Spleen (tissue), 11 donors: ENCODE results near the gene ZNF394. TPM values are rescaled to one million over a fixed set of nuclear protein-coding genes. Genes with fewer than 3 reads are reported as not detected.

Experiments used
- DNase-seq: peaks from one replicate; pipeline ENCODE4 v3.0.0-alpha.2; 2020
- H3K27ac ChIP-seq, 8 donors: fragments of 200-600 bp; sonication (generic) in 7 of 8; 1 replicate in 4 of 8; 2 replicates in 4 of 8; pipeline versions ENCODE4 v1.5.0 to v1.8.0; 2016 to 2021; ENCODE audit warnings: inconsistent platforms in 4 of 8, mild to moderate bottlenecking in 4 of 8, moderate library complexity in 1 of 8
- H3K27me3 ChIP-seq, 7 donors: fragments of 200-600 bp; sonication (generic) in 6 of 7; replicated peaks in 1 of 7; 1 replicate in 4 of 7; 2 replicates in 3 of 7; pipeline versions ENCODE4 v1.5.0 to v1.8.0; 2016 to 2021; ENCODE audit warnings: inconsistent platforms in 3 of 7, mild to moderate bottlenecking in 1 of 7
- H3K36me3 ChIP-seq, 6 donors: fragments of 200-600 bp; sonication (generic) in 5 of 6; 1 replicate in 4 of 6; 2 replicates in 2 of 6; pipeline versions ENCODE4 v1.5.0 to v1.8.0; 2016 to 2021; ENCODE audit warnings: inconsistent platforms in 2 of 6
- H3K4me1 ChIP-seq, 6 donors: fragments of 200-600 bp; sonication (generic) in 5 of 6; 1 replicate in 3 of 6; 2 replicates in 3 of 6; pipeline versions ENCODE4 v1.5.0 to v1.8.0; 2016 to 2021; ENCODE audit warnings: inconsistent platforms in 3 of 6
- H3K4me3 ChIP-seq, 8 donors: fragments of 200-600 bp; sonication (generic) in 7 of 8; 1 replicate in 4 of 8; 2 replicates in 4 of 8; pipeline versions ENCODE4 v1.5.0 to v1.8.0; 2016 to 2021; ENCODE audit warnings: inconsistent platforms in 4 of 8, mild to moderate bottlenecking in 4 of 8, moderate library complexity in 2 of 8
- H3K9me3 ChIP-seq, 8 donors: fragments of 200-600 bp; sonication (generic) in 7 of 8; 1 replicate in 4 of 8; 2 replicates in 4 of 8; pipeline versions ENCODE4 v1.5.0 to v1.8.0; 2016 to 2021; ENCODE audit warnings: inconsistent platforms in 4 of 8
- POLR2A ChIP-seq, 3 donors: fragments of 450-650 bp; IDR thresholded peaks; one replicate each; pipeline ENCODE4 v1.5.1; 2017; ENCODE audit warnings: antibody characterized with exemption in 3 of 3, mild to moderate bottlenecking in 1 of 3
- POLR2AphosphoS5 ChIP-seq, 3 donors: sonication (generic); formaldehyde crosslinking; IDR thresholded peaks; one replicate each; pipeline ENCODE4 v1.5.1; 2017; ENCODE audit warnings: antibody characterized with exemption in 3 of 3
- WGBS, 5 donors: extraction: QIAGEN DNeasy Blood & Tissue Kit in 3 of 5; methylation state at CpG; one replicate each; pipeline versions ENCODE4 v1.1.5 to v1.1.7; 2013 to 2018; 5-methylcytosine and 5-hydroxymethylcytosine counted together
- intact Hi-C: fragments of 100-400 bp; cut with DNase I; formaldehyde crosslinking; loops from one replicate; pipeline ENCODE4 v1.15.0; 2023; ENCODE audit warnings: low total_unique reads
- polyA plus RNA-seq, 3 donors: library from polyadenylated mRNA; stranded (reverse); fragments of 200-250 nt; gene quantifications; one replicate each; pipeline ENCODE4 v1.2.1, GENCODE V29; 2013
- total RNA-seq, 7 donors: library from RNA; depleted of rRNA in 3 of 7; stranded (reverse); fragments of >200 nt in 3 of 7; fragmentation: NEBNext Ultra II Directional in 4 of 7; extraction: Animal tissue kit (Norgen Biotek cat#: 25700) in 4 of 7; gene quantifications; one replicate each; pipeline versions ENCODE4 v1.1.0 to v1.2.1, GENCODE V29; 2016 to 2021
- TF ChIP-seq, protein P1 (sequence below), 11 experiments: fragments of 200-600 bp in 7 of 11; fragments of 450-650 bp in 4 of 11; sonication (generic) in 4 of 11; IDR thresholded peaks in 8 of 11; conservative IDR thresholded peaks in 3 of 11; 1 replicate in 7 of 11; 2 replicates in 4 of 11; pipeline versions ENCODE4 v1.4.0 to v1.8.0; 2016 to 2021; ENCODE audit warnings: antibody characterized with exemption in 11 of 11, inconsistent platforms in 4 of 11, mild to moderate bottlenecking in 1 of 11
- donor health status: healthy with polysubstance abuse.
- donor health status: DM: no; HTN: no; CAD: no; lungs with moderate emphysema.
- donor health status: DM: no; HTN: no; CAD: no.
- donor health status: Bipolar disorder and iron deficiency.
- donor health status: healthy.
- donor health status: DM: no; HTN: no; CAD: no.
- donor health status: DM: yes; HTN: yes; CAD: no.

The ZNF394 gene
- total and polyA plus RNA-seq, 10 donors: 25.8 to 96.2 (median 47.5) TPM

DNA sequence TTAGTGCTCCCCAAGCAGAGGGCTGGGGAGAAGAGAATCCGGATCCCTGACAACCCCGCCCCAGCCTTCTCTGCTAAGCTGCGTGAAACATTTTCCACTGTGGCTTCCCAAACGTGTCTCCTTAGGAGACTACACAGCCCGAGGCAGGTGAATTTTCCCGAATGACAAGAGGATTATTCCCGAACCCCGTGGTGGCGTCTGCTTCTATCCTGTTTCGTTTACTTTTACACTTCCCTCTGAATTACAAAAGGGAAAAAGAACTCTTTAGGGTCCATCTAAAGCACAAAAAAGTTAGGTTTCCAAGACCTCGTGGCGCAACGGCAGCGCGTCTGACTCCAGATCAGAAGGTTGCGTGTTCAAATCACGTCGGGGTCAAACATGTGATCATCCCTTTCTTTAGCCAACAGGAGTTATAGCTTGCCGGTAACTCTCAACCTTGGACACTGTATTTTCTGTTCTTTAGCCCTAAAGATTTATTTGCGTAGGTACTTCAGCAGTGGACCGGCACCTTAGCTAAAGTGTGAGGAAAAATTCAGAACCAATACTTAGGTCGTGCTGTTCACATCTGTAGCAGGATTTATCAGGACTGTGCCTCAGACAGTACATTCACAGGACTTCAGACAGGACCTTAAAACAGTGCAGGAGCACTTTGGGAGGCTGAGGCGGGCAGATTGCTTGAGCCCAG lies 30.6 kb downstream of the ZNF394 start:
- DNase-seq: no peak
- TF ChIP-seq, protein P1, sequence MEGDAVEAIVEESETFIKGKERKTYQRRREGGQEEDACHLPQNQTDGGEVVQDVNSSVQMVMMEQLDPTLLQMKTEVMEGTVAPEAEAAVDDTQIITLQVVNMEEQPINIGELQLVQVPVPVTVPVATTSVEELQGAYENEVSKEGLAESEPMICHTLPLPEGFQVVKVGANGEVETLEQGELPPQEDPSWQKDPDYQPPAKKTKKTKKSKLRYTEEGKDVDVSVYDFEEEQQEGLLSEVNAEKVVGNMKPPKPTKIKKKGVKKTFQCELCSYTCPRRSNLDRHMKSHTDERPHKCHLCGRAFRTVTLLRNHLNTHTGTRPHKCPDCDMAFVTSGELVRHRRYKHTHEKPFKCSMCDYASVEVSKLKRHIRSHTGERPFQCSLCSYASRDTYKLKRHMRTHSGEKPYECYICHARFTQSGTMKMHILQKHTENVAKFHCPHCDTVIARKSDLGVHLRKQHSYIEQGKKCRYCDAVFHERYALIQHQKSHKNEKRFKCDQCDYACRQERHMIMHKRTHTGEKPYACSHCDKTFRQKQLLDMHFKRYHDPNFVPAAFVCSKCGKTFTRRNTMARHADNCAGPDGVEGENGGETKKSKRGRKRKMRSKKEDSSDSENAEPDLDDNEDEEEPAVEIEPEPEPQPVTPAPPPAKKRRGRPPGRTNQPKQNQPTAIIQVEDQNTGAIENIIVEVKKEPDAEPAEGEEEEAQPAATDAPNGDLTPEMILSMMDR (IDR thresholded peaks at IDR 0.05 in 8 of 11, conservative IDR thresholded peaks at IDR 0.05 in 3 of 11): no peak
- TF ChIP-seq POLR2AphosphoS5 (IDR thresholded peaks at IDR 0.05): no peak
- TF ChIP-seq POLR2A (IDR thresholded peaks at IDR 0.05): no peak
- H3K27ac ChIP-seq: no peak overlapping the region
- H3K36me3 ChIP-seq: peaks cover 0 to 3% (median 0%) of the 10 kb centered on the region in 6 donors
- H3K4me1 ChIP-seq: peaks cover 17 to 54% (median 29%) of the 10 kb centered on the region in 6 donors
- intact Hi-C loops: no loop called here
- WGBS, 5 donors: 56 to 61% (median 57%) methylated on average over 23 of the region's 23 CpGs
- no peaks in the 10 kb centered on the region for H3K27me3 ChIP-seq
- H3K4me3 ChIP-seq: no peak overlapping the region
- no peaks in the 10 kb centered on the region for H3K9me3 ChIP-seq

DNA sequence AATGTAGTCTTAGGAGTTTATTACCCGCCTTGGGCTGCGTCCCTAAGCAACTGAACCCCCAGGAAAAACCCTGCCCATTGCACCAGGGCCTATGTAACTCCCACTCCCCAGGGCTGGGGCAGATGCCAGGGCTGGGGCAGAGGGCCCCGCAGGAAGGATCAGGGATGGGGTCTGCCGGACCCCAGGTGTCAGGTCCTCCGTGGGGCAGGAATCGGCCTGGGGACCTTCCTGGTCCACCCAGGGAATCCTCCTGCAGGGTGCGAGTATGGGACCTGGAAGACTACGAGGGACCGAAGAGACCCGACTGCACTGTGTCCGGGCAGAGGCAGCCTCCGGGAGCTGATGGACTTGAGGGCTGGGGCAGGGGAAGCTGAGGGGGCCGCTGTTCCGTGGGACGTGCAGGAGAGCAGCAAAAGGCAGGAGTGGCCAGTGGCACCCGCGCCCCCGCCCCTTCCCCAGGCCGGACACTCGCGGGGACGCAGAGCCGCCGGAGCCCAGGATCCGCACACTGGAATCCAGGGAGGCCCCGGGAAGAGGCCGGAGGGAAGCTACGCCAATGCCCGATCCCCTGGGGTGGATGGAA lies 31.7 kb downstream of the ZNF394 start:
- peak; percentile 76 for DNase-seq
- WGBS, 5 donors: 88 to 93% (median 89%) methylated on average over 13 to 29 of the region's 29 CpGs
- peaks cover 0 to 14% (median 3%) of the 10 kb centered on the region in 6 donors for H3K36me3 ChIP-seq
- H3K4me1 ChIP-seq: peaks cover 13 to 54% (median 32%) of the 10 kb centered on the region in 6 donors
- TF ChIP-seq, protein P1 (IDR thresholded peaks at IDR 0.05 in 8 of 11, conservative IDR thresholded peaks at IDR 0.05 in 3 of 11): no peak
- no peak for TF ChIP-seq POLR2A (IDR thresholded peaks at IDR 0.05)
- TF ChIP-seq POLR2AphosphoS5 (IDR thresholded peaks at IDR 0.05): no peak
- intact Hi-C loops: no loop called here
- no peaks in the 10 kb centered on the region for H3K27me3 ChIP-seq
- H3K27ac ChIP-seq: no peak overlapping the region
- no peaks in the 10 kb centered on the region for H3K9me3 ChIP-seq
- no peak overlapping the region for H3K4me3 ChIP-seq

DNA sequence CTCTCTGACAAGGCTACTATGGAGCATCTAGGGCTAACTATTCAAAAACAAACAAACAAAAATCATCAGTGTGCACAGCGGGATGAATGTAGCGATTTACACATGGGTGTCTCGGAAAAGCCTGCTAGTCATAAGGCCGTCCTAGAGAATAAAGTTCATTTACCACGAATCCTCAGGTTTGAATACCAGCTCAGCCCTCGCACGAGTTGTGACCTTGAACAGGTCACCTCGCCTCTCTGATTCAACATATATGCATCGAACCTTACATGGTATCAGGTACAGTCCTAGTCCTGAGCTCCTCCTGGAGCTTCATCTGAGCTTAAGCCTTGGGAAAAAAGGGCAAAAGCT lies 34.7 kb downstream of the ZNF394 start:
- Histone ChIP-seq H3K4me3 (peak overlapping the region; percentile 62 to 100 (median 92)), H3K9me3 (no peaks in the 10 kb centered on the region), H3K27me3 (no peaks in the 10 kb centered on the region), H3K36me3 (peaks cover 0 to 44% (median 3%) of the 10 kb centered on the region in 6 donors), H3K4me1 (peaks cover 15 to 62% (median 46%) of the 10 kb centered on the region in 6 donors), H3K27ac (peak overlapping the region; percentile 81 to 93 (median 87))
- TF ChIP-seq POLR2AphosphoS5 (IDR thresholded peaks at IDR 0.05): no peak
- no peak for TF ChIP-seq POLR2A (IDR thresholded peaks at IDR 0.05)
- TF ChIP-seq, protein P1 (IDR thresholded peaks at IDR 0.05 in 8 of 11, conservative IDR thresholded peaks at IDR 0.05 in 3 of 11): no peak
- 4 to 8% (median 6%) methylated on average over 9 of the region's 9 CpGs for WGBS, 5 donors
- intact Hi-C loops: no loop called here
- no peak for DNase-seq

DNA sequence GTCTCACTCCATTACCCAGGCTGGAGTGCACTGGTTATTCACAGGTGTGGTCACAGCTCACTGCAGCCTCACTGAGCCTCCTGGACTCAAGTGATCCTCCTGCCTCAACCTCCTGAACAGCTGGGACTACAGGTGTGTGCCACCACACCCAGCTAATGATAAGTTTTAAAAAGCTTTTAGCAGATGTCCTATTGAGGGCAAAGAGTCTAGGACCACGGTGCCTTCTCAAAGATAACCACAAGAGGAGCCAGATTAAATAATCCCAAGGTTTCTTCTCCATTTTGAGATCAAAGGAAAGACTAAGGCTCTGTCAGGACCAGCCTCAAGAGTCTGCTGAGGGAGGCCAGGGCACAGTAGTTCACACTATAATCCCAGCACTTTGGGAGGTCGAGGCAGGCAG lies 38.9 kb downstream of the ZNF394 start:
- DNase-seq: no peak
- no peak overlapping the region for H3K4me3 ChIP-seq
- peaks cover 0 to 86% (median 40%) of the 10 kb centered on the region in 6 donors for H3K36me3 ChIP-seq
- TF ChIP-seq, protein P1 (IDR thresholded peaks at IDR 0.05 in 8 of 11, conservative IDR thresholded peaks at IDR 0.05 in 3 of 11): no peak
- TF ChIP-seq POLR2A (IDR thresholded peaks at IDR 0.05) (no peak), POLR2AphosphoS5 (IDR thresholded peaks at IDR 0.05) (no peak)
- H3K27me3 ChIP-seq: no peaks in the 10 kb centered on the region
- peaks cover 15 to 79% (median 52%) of the 10 kb centered on the region in 6 donors for H3K4me1 ChIP-seq
- H3K9me3 ChIP-seq: no peaks in the 10 kb centered on the region
- 83 to 96% (median 89%) methylated on average over 2 of the region's 2 CpGs for WGBS, 5 donors
- intact Hi-C loops: no loop called here
- H3K27ac ChIP-seq: no peak overlapping the region
